A204.1 (cell line): Measurements from ENCODE around the gene ZBTB46.

Experiments used
- FAIRE-seq: peaks from 2 replicates; lab custom pipeline; 2012; peaks lifted over from hg19 to GRCh38; lab: Jason Lieb, UNC

The ZBTB46 gene

GRCh38 chr20:63766695-63767426 lies 64.2 kb downstream of the ZBTB46 start:
- FAIRE-seq, result no peak

- FAIRE-seq, result no peak
These were observed 65.2 kb downstream of the ZBTB46 start for GRCh38 chr20:63765902-63766301.

- FAIRE-seq, result no peak
These were observed 65.8 kb downstream of the ZBTB46 start for GRCh38 chr20:63765082-63765873.

GRCh38 chr20:63759377-63759901 lies 71.6 kb downstream of the ZBTB46 start:
- FAIRE-seq, result no peak

- FAIRE-seq, result no peak
These were observed 72.9 kb downstream of the ZBTB46 start for GRCh38 chr20:63758152-63758551.

GRCh38 chr20:63756648-63756991 lies 74.4 kb downstream of the ZBTB46 start:
- no peak for FAIRE-seq

GRCh38 chr20:63755933-63756647 lies 75.0 kb downstream of the ZBTB46 start:
- no peak for FAIRE-seq

- FAIRE-seq, result no peak
These were observed 77.1 kb downstream of the ZBTB46 start for GRCh38 chr20:63754008-63754407.

- no peak for FAIRE-seq
These were observed 77.7 kb downstream of the ZBTB46 start for GRCh38 chr20:63753381-63753780.

GRCh38 chr20:63752411-63753101 lies 78.5 kb downstream of the ZBTB46 start:
- no peak for FAIRE-seq

- FAIRE-seq, result no peak
These were observed 79.4 kb downstream of the ZBTB46 start for GRCh38 chr20:63751471-63752271.

- no peak for FAIRE-seq
These were observed 80.1 kb downstream of the ZBTB46 start for GRCh38 chr20:63750807-63751470.

- no peak for FAIRE-seq
These were observed 81.2 kb downstream of the ZBTB46 start for GRCh38 chr20:63749597-63750508.

- no peak for FAIRE-seq
These were observed 82.2 kb downstream of the ZBTB46 start for GRCh38 chr20:63748934-63749270.

GRCh38 chr20:63748070-63748933 lies 82.8 kb downstream of the ZBTB46 start:
- FAIRE-seq, result no peak

GRCh38 chr20:63747622-63748069 lies 83.4 kb downstream of the ZBTB46 start:
- no peak for FAIRE-seq

- no peak for FAIRE-seq
These were observed 84.2 kb downstream of the ZBTB46 start for GRCh38 chr20:63746751-63747315.

GRCh38 chr20:63745961-63746731 lies 84.9 kb downstream of the ZBTB46 start:
- no peak for FAIRE-seq
